Hypothalamus (tissue), 51 donors: ENCODE results near the gene TSPAN18.
A peak's percentile ranks its signal among the peaks of the same experiment; 100 is the strongest.

Experiments used
- DNase-seq, 51 donors: peaks; one replicate each; lab custom pipeline; 2025; lab: John Stamatoyannopoulos, UW

Gene TSPAN18

GRCh38 chr11:44736791-44737190 is 10.0 kb downstream of the TSPAN18 start:
- DNase-seq: no peak

GRCh38 chr11:44737245-44738085 is 10.7 kb downstream of the TSPAN18 start:
- DNase-seq: no peak

GRCh38 chr11:44738791-44739190 is 12.0 kb downstream of the TSPAN18 start:
- no peak for DNase-seq

GRCh38 chr11:44740967-44741366 is 14.2 kb downstream of the TSPAN18 start:
- no peak for DNase-seq

GRCh38 chr11:44741976-44742375 is 15.2 kb downstream of the TSPAN18 start:
- DNase-seq: no peak

GRCh38 chr11:44742508-44743246 is 15.9 kb downstream of the TSPAN18 start:
- no peak for DNase-seq

- no peak for DNase-seq
Measured at GRCh38 chr11:44743326-44743725, 16.6 kb downstream of the TSPAN18 start.

GRCh38 chr11:44743959-44744557 is 17.3 kb downstream of the TSPAN18 start:
- DNase-seq: no peak

- DNase-seq: peak in 35 of 51 donors; percentile 10 to 75 (median 41)
Measured at GRCh38 chr11:44746894-44747293, 20.1 kb downstream of the TSPAN18 start.

GRCh38 chr11:44747316-44747715 is 20.6 kb downstream of the TSPAN18 start:
- no peak for DNase-seq

GRCh38 chr11:44747836-44748235 is 21.1 kb downstream of the TSPAN18 start:
- DNase-seq: no peak

- DNase-seq: no peak
Measured at GRCh38 chr11:44748606-44749005, 21.8 kb downstream of the TSPAN18 start.

- DNase-seq: no peak
Measured at GRCh38 chr11:44749189-44749588, 22.4 kb downstream of the TSPAN18 start.

- DNase-seq: no peak
Measured at GRCh38 chr11:44750551-44751465, 24.0 kb downstream of the TSPAN18 start.

GRCh38 chr11:44752300-44752699 is 25.5 kb downstream of the TSPAN18 start:
- DNase-seq: no peak

- DNase-seq: no peak
Measured at GRCh38 chr11:44752713-44753112, 26.0 kb downstream of the TSPAN18 start.

- no peak for DNase-seq
Measured at GRCh38 chr11:44753961-44754645, 27.3 kb downstream of the TSPAN18 start.

GRCh38 chr11:44754876-44755555 is 28.3 kb downstream of the TSPAN18 start:
- no peak for DNase-seq
